Testis (tissue), 3 donors: ENCODE data around the gene EYA2. TPM values are rescaled to one million over a fixed set of nuclear protein-coding genes. Genes with fewer than 3 reads are reported as not detected.

Experiments used
- DNase-seq: peaks from one replicate; pipeline ENCODE4 v3.0.0-alpha.2; 2019
- H3K27ac ChIP-seq, 2 donors: fragments of 200-600 bp; sonication (generic); one replicate each; pipeline ENCODE4 v1.5.1; 2019
- H3K27me3 ChIP-seq: fragments of 200-600 bp; sonication (generic); one replicate; pipeline ENCODE4 v1.5.1; 2019
- H3K36me3 ChIP-seq: fragments of 200-600 bp; sonication (generic); one replicate; pipeline ENCODE4 v1.5.1; 2017; ENCODE audit warnings: low read depth; ENCODE audit errors: missing control alignments
- H3K4me1 ChIP-seq: fragments of 200-600 bp; sonication (generic); one replicate; pipeline ENCODE4 v1.5.1; 2019
- H3K4me3 ChIP-seq, 2 donors: fragments of 200-600 bp; sonication (generic); one replicate each; pipeline ENCODE4 v1.5.1; 2017 to 2019
- H3K9me3 ChIP-seq: fragments of 200-600 bp; sonication (generic); one replicate; pipeline ENCODE4 v1.5.1; 2017
- POLR2A ChIP-seq: fragments of 450-650 bp; IDR thresholded peaks from one replicate; pipeline ENCODE4 v1.6.1; 2017; ENCODE audit warnings: antibody characterized with exemption, mild to moderate bottlenecking, moderate library complexity
- WGBS, 2 donors: methylation state at CpG; one replicate each; pipeline ENCODE4 v1.1.5; 2018; 5-methylcytosine and 5-hydroxymethylcytosine counted together
- intact Hi-C: fragments of 100-400 bp; cut with DNase I; formaldehyde crosslinking; loops from one replicate; pipeline ENCODE4 v1.15.1; 2023; ENCODE audit warnings: low total_unique reads
- polyA plus RNA-seq: library from polyadenylated mRNA; stranded (reverse); fragments of 350-450 nt; fragmentation: Illumina TruSeq; extraction: RNeasy Lipid Tissue Mini Kit (QIAGEN cat#74804); gene quantifications from one replicate; pipeline ENCODE4 v1.2.3, GENCODE V29; 2014; ENCODE audit warnings: low read depth, low replicate concordance; ENCODE audit not compliant: insufficient read depth
- total RNA-seq, 2 donors: library from RNA; depleted of rRNA; stranded (reverse); fragments of >200 nt; gene quantifications; one replicate each; pipeline ENCODE4 v1.2.3, GENCODE V29; 2016
- TF ChIP-seq, protein P1 (sequence below), 3 experiments: fragments of 450-650 bp in 2 of 3; fragments of 200-600 bp in 1 of 3; sonication (generic) in 1 of 3; IDR thresholded peaks; one replicate each; pipeline ENCODE4 v1.5.1; 2016 to 2019; ENCODE audit warnings: antibody characterized with exemption in 3 of 3, mild to moderate bottlenecking in 2 of 3, moderate library complexity in 1 of 3

Gene EYA2
- total and polyA plus RNA-seq, 3 donors from 2014 or later: 14.6 to 17.2 (median 16.2) TPM

DNA sequence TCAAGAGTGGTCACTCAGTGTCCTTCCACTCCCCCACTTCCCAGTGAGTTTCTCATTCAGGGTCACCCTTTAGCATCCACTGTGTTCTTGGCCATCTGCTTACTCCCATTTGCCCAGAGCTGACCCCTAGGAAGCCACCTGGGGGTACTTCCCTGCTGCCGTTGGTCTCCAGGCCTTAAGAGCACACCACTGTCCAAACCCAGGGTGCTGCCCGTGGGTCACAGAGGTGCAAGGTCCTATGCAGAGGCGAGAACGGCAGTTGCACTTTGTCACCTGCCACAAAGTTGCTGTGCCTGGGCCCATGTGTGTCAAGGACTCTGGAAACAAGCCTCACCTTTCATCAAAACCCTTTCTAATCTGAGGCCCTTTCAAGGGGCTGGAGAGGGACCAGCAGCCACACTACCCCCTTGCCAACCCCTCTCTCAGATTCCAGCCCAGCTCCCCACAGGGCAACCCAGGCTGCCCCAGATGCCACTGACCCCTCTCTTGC, 270.8 kb downstream of the EYA2 start:
- no peaks in the 10 kb centered on the region for H3K27me3 ChIP-seq
- H3K4me3 ChIP-seq: no peak overlapping the region
- H3K27ac ChIP-seq: no peak overlapping the region
- H3K4me1 ChIP-seq: no peaks in the 10 kb centered on the region
- no peak for DNase-seq
- WGBS, 2 donors: 66 to 72% methylated on average over 4 of the region's 4 CpGs
- no peaks in the 10 kb centered on the region for H3K9me3 ChIP-seq
- no peaks in the 10 kb centered on the region for H3K36me3 ChIP-seq
- TF ChIP-seq, protein P1, sequence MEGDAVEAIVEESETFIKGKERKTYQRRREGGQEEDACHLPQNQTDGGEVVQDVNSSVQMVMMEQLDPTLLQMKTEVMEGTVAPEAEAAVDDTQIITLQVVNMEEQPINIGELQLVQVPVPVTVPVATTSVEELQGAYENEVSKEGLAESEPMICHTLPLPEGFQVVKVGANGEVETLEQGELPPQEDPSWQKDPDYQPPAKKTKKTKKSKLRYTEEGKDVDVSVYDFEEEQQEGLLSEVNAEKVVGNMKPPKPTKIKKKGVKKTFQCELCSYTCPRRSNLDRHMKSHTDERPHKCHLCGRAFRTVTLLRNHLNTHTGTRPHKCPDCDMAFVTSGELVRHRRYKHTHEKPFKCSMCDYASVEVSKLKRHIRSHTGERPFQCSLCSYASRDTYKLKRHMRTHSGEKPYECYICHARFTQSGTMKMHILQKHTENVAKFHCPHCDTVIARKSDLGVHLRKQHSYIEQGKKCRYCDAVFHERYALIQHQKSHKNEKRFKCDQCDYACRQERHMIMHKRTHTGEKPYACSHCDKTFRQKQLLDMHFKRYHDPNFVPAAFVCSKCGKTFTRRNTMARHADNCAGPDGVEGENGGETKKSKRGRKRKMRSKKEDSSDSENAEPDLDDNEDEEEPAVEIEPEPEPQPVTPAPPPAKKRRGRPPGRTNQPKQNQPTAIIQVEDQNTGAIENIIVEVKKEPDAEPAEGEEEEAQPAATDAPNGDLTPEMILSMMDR (IDR thresholded peaks at IDR 0.05): no peak
- no peak for TF ChIP-seq POLR2A
- intact Hi-C loops: loop anchor here (10.0 kb wide), 1 partner anchor 411 kb away; no protein-coding TSS in a partner anchor

DNA sequence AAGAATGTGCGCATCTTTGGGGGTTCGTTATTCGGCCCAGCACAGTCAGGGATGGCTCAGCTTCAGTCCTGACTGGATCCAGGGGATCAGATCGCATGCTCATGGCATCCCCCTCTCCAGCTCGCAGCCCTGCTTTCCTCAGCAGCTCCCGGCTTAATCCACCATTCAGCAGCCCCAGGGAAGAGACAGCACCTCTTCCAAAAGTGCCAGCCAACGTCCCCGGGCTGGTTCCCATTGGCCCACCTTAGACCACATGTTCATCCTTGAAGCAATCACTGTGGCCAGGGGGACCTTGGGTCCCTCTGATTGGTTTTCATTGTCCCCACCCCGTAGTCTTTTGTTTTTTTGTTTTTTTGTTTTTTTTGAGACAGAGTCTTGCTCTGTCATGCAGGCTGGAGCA, 273.2 kb downstream of the EYA2 start:
- intact Hi-C loops: loop anchor here (10.0 kb wide), 1 partner anchor 413 kb away; no protein-coding TSS in a partner anchor
- TF ChIP-seq, protein P1 (IDR thresholded peaks at IDR 0.05): no peak
- TF ChIP-seq POLR2A: no peak
- no peaks in the 10 kb centered on the region for H3K4me1 ChIP-seq
- H3K36me3 ChIP-seq: no peaks in the 10 kb centered on the region
- no peaks in the 10 kb centered on the region for H3K9me3 ChIP-seq
- no peaks in the 10 kb centered on the region for H3K27me3 ChIP-seq
- H3K4me3 ChIP-seq: no peak overlapping the region
- DNase-seq: no peak
- no peak overlapping the region for H3K27ac ChIP-seq
- 85 to 91% methylated on average over 8 to 9 of the region's 9 CpGs for WGBS, 2 donors

DNA sequence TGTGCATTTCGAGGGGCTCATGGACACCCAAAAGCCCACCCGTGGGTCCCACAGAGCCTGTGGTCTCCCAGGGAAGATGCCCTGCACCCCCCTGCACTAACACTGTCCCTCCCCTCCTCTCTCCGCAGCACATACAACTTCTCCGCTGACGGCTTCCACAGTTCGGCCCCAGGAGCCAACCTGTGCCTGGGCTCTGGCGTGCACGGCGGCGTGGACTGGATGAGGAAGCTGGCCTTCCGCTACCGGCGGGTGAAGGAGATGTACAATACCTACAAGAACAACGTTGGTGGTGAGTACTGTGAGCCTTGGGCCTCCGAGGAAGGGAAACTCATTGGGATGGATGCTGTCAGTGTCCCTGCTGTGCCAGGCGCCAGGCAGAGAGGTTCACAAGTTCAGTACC, 277.9 kb downstream of the EYA2 start:
- TF ChIP-seq POLR2A: no peak
- 90 to 92% methylated on average over 16 of the region's 16 CpGs for WGBS, 2 donors
- Histone ChIP-seq H3K36me3 (no peaks in the 10 kb centered on the region), H3K27ac (no peak overlapping the region), H3K9me3 (no peaks in the 10 kb centered on the region), H3K4me1 (no peaks in the 10 kb centered on the region), H3K4me3 (no peak overlapping the region), H3K27me3 (no peaks in the 10 kb centered on the region)
- intact Hi-C loops: no loop called here
- no peak for DNase-seq

DNA sequence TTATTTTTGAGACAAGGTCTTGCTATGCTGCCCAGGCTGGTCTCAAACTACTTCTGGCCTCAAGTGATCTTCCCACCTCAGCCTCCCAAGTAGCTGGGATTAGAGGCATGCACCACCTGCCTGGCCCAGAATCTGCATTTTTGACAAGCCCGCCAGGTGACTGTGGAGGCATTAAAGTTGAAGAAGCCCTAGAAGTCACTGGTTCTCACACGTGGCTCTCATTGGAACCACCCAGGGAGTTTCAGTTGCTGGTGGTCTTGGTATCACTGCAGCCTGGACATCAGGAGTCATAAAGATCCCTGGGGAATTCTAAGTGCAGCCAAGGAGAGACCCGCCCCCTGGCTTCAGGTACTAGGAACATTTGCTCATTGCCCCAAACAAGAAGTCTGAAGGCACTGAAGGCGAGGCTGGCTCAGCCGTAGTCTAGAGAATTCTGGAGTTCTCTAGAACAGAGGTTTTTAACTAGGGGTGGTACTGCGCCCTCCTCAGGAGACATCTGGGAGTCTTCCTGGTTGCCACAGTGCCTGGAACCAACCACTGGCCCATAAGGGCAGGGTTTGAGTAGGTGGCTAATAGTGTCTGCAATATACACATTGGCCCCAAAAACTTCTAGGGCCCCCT, 279.1 kb downstream of the EYA2 start:
- intact Hi-C loops: no loop called here
- TF ChIP-seq, protein P1 (IDR thresholded peaks at IDR 0.05): no peak
- no peak for TF ChIP-seq POLR2A
- H3K27ac ChIP-seq: no peak overlapping the region
- H3K36me3 ChIP-seq: no peaks in the 10 kb centered on the region
- H3K27me3 ChIP-seq: no peaks in the 10 kb centered on the region
- 96 to 100% methylated on average over 2 to 6 of the region's 6 CpGs for WGBS, 2 donors
- H3K4me3 ChIP-seq: no peak overlapping the region
- H3K4me1 ChIP-seq: no peaks in the 10 kb centered on the region
- H3K9me3 ChIP-seq: no peaks in the 10 kb centered on the region
- DNase-seq: no peak

DNA sequence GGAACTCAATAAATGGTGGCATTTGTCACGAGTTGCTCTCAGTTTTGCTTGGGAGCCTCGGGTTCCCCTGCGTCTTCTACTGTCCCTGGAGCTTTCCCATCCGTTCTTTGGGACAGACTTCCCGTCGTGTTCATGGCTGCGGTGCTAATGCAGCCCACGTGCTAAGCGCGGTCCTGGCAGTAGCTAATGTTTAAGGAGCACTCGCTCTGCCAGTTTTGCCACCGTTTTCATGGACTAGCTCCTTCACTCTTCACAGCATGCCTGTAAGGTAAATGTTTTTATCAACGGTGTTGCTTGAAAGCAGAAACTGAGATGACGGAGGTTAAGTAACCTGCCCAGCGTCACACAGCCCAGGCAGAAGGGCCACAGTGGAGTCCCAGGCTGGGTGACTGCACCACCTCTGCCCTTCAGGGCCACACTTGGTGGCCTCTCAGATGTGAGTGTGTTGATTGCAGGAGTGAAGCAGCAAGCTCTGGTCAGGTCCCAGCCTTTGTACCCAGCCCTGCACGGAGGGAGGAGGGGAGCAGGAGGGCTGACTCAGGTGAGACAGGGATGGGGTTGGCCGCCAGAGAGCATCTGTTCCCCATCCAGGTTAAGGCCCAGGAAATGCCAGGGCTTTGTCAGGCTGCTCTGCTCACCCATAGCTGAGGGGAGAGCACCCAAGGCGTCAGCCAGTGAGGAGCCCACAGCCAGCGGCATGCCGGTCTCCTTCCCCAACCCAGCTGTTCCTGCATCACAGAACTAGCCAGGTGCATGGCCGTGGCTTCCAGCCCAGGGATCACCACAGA, 280.0 kb downstream of the EYA2 start:
- DNase-seq: no peak
- TF ChIP-seq, protein P1 (IDR thresholded peaks at IDR 0.05): no peak
- no peak for TF ChIP-seq POLR2A
- Histone ChIP-seq H3K4me3 (no peak overlapping the region), H3K27ac (no peak overlapping the region), H3K4me1 (no peaks in the 10 kb centered on the region), H3K36me3 (no peaks in the 10 kb centered on the region), H3K9me3 (no peaks in the 10 kb centered on the region), H3K27me3 (no peaks in the 10 kb centered on the region)
- intact Hi-C loops: no loop called here
- WGBS, 2 donors: 90% methylated on average over 16 to 21 of the region's 21 CpGs
